ENCODE measurements around the gene NAA15.
A peak's percentile ranks its signal among the peaks of the same experiment; 100 is the strongest.

Gene NAA15

GRCh38 chr4:139286186-139286698 is 15.1 kb upstream of the NAA15 start:
- TF ChIP-seq EP300 (IDR thresholded peaks at IDR 0.05; ENCODE audit: borderline replicate concordance) = no peak
- no peak for TF ChIP-seq EGR1 (IDR thresholded peaks at IDR 0.05)
- no peak for TF ChIP-seq FOXM1 (IDR thresholded peaks at IDR 0.05; ENCODE audit: borderline replicate concordance, low read depth)
- TF ChIP-seq, protein P1, sequence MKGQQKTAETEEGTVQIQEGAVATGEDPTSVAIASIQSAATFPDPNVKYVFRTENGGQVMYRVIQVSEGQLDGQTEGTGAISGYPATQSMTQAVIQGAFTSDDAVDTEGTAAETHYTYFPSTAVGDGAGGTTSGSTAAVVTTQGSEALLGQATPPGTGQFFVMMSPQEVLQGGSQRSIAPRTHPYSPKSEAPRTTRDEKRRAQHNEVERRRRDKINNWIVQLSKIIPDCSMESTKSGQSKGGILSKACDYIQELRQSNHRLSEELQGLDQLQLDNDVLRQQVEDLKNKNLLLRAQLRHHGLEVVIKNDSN (IDR thresholded peaks at IDR 0.05) = no peak
- no peak for TF ChIP-seq NFIC (IDR thresholded peaks at IDR 0.05)
- TF ChIP-seq CEBPB (IDR thresholded peaks at IDR 0.05) = no peak
- TF ChIP-seq YY1 (IDR thresholded peaks at IDR 0.05; ENCODE audit: low read depth) = no peak
- no peak for TF ChIP-seq REST (IDR thresholded peaks at IDR 0.05; ENCODE audit: low read depth)
- no peak for TF ChIP-seq TCF12 (IDR thresholded peaks at IDR 0.05; ENCODE audit: low read depth)
- no peak for TF ChIP-seq ZBTB7A (IDR thresholded peaks at IDR 0.05; ENCODE audit: low read depth)
- TF ChIP-seq CREB1 (IDR thresholded peaks at IDR 0.05; ENCODE audit: low read depth) = no peak
- no peak for TF ChIP-seq TAF1 (IDR thresholded peaks at IDR 0.05; ENCODE audit: low read depth)
- TF ChIP-seq TEAD4 (IDR thresholded peaks at IDR 0.05) = no peak

DNA sequence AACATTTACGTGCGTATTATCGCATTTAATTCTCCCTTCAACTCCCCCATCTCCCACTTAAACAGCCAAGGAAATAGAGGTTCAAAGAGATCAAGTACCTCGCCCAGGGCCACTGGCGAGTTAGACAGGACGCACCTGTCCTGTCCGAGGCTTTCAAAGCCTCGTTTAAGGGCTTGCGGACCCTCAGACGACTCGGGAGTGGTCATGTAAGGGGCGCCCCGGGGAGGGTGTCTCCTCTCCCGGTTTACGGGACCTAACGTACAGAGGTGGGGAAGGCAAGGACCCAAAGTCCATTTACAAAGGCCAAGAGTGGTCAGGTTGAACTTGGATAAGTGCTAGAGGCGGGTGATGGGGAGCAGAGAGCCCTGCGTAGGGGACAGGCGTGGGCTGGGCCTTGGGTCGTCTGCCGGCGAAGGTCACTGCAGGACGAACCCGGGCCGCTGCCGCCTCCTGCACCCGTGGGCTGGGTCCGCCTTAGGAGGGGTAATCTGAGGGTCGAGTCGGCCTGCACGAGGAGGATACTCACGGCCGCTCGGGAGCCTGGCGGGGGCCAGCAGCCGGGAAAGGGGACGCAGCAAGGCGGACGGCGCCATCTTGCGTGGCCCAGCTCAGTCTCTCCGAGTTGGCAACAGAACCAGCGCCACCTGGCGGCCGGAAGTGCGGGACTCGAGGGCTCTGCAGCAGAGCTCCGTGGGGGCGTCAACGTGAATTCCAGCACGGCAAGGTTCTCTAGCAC is 5.9 kb upstream of the NAA15 start:
- peak; percentile 98 for TF ChIP-seq TAF1 (IDR thresholded peaks at IDR 0.05; ENCODE audit: low read depth)
- 0 out of 2 replicates have a peak, but pooled peaks have one; percentile 25 for TF ChIP-seq REST (IDR thresholded peaks at IDR 0.05; ENCODE audit: low read depth)
- peak; percentile 70 for TF ChIP-seq RAD21 (IDR thresholded peaks at IDR 0.05; ENCODE audit: low read depth)
- no peak for TF ChIP-seq CEBPB (IDR thresholded peaks at IDR 0.05)
- TF ChIP-seq ZBTB7A (IDR thresholded peaks at IDR 0.05; ENCODE audit: low read depth) = 0 out of 2 replicates have a peak, but pooled peaks have one; percentile 65
- peak; percentile 47; the same call in 1 of the 2 replicates for TF ChIP-seq TCF12 (IDR thresholded peaks at IDR 0.05; ENCODE audit: low read depth)
- peak; percentile 97 for TF ChIP-seq YY1 (IDR thresholded peaks at IDR 0.05; ENCODE audit: low read depth)
- no peak for TF ChIP-seq FOXM1 (IDR thresholded peaks at IDR 0.05; ENCODE audit: borderline replicate concordance, low read depth)
- TF ChIP-seq CREB1 (IDR thresholded peaks at IDR 0.05; ENCODE audit: low read depth) = no peak
- TF ChIP-seq EGR1 (IDR thresholded peaks at IDR 0.05) = peak; percentile 57
- peak; percentile 78; the same call in 1 of the 2 replicates for TF ChIP-seq MAX (IDR thresholded peaks at IDR 0.05)
- no peak; the same call in 1 of the 2 replicates for TF ChIP-seq EP300 (IDR thresholded peaks at IDR 0.05; ENCODE audit: borderline replicate concordance)
- no peak for TF ChIP-seq NFIC (IDR thresholded peaks at IDR 0.05)
- TF ChIP-seq, protein P1 (IDR thresholded peaks at IDR 0.05) = no peak
- peak; percentile 71 for TF ChIP-seq TEAD4 (IDR thresholded peaks at IDR 0.05)

DNA sequence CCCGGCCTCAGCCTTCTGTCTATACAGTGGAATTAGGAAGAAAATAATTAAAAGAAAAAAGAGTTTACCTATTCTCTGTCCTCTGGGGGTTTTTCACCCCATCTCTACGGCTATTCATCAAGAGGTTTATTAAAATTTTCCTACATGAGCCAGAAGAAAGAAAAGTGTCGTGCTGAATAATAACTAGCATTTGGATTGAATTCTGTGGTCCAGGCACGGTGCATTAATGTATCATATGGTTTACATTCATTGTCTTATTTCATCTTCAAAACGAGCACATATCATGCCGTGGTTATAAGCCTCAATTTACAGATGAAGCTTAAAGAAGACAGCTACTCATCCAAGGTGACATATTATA is 5.4 kb upstream of the NAA15 start:
- TF ChIP-seq, protein P1 (IDR thresholded peaks at IDR 0.05) = no peak
- TF ChIP-seq CEBPB (IDR thresholded peaks at IDR 0.05) (no peak), ZBTB7A (IDR thresholded peaks at IDR 0.05; ENCODE audit: low read depth) (no peak), RAD21 (IDR thresholded peaks at IDR 0.05; ENCODE audit: low read depth) (no peak)

DNA sequence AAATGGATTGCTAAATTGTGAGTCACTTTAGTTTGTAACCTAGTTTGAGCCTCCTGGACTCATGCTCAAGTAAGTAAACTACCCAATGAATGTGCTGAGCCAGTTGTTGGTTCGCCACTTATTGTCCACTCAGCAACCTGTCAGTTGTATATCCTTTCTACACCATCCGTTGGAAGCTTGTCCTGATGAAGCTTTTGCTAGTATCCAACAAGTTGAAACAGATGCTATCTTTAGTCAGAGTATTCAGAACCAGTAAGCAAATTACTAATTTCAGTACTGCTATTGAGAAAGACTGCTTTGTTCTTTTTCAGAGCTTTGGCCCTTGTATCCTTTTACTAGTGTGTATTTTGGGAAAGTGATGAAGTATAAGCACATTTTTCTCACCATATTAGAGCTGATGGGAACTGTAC is 4.3 kb upstream of the NAA15 start:
- TF ChIP-seq YY1 (IDR thresholded peaks at IDR 0.05; ENCODE audit: low read depth) (no peak), EP300 (IDR thresholded peaks at IDR 0.05; ENCODE audit: borderline replicate concordance) (no peak), CREB1 (IDR thresholded peaks at IDR 0.05; ENCODE audit: low read depth) (no peak), CEBPB (IDR thresholded peaks at IDR 0.05) (no peak), REST (IDR thresholded peaks at IDR 0.05; ENCODE audit: low read depth) (no peak), ZBTB7A (IDR thresholded peaks at IDR 0.05; ENCODE audit: low read depth) (no peak), NFIC (IDR thresholded peaks at IDR 0.05) (no peak), MAX (IDR thresholded peaks at IDR 0.05) (no peak), RAD21 (IDR thresholded peaks at IDR 0.05; ENCODE audit: low read depth) (no peak), TCF12 (IDR thresholded peaks at IDR 0.05; ENCODE audit: low read depth) (no peak), TEAD4 (IDR thresholded peaks at IDR 0.05) (no peak), TAF1 (IDR thresholded peaks at IDR 0.05; ENCODE audit: low read depth) (no peak), EGR1 (IDR thresholded peaks at IDR 0.05) (no peak), FOXM1 (IDR thresholded peaks at IDR 0.05; ENCODE audit: borderline replicate concordance, low read depth) (no peak)
- TF ChIP-seq, protein P1 (IDR thresholded peaks at IDR 0.05) = no peak
